HUES48 (cell line): Measurements from ENCODE around the gene DEPP1.

ENCODE experiments used
- H3K27ac ChIP-seq: one replicate; pipeline ENCODE4 v1.7.0; 2013; ENCODE audit warnings: low read depth, low read length, inconsistent platforms
- H3K27me3 ChIP-seq: 2 replicates; pipeline ENCODE4 v1.6.1; 2013; ENCODE audit warnings: mild to moderate bottlenecking, low read length; ENCODE audit not compliant: control insufficient read depth, insufficient read depth
- H3K36me3 ChIP-seq: 2 replicates; pipeline ENCODE4 v1.6.1; 2013; ENCODE audit warnings: low read length; ENCODE audit not compliant: control insufficient read depth, insufficient read depth
- H3K4me1 ChIP-seq: 2 replicates; pipeline ENCODE4 v1.6.1; 2013; ENCODE audit warnings: mild to moderate bottlenecking, low read length; ENCODE audit not compliant: control insufficient read depth, insufficient read depth
- H3K4me3 ChIP-seq: 2 replicates; pipeline ENCODE4 v1.5.1; 2013; ENCODE audit warnings: mild to moderate bottlenecking, low read depth, low read length
- H3K9ac ChIP-seq: 2 replicates; pipeline ENCODE4 v1.6.1; 2013; ENCODE audit warnings: mild to moderate bottlenecking, low read depth, low read length, moderate library complexity
- H3K9me3 ChIP-seq: 2 replicates; pipeline ENCODE4 v1.6.1; 2013; ENCODE audit warnings: low read length; ENCODE audit not compliant: control insufficient read depth, insufficient read depth

Gene DEPP1

GRCh38 chr10:44977287-44978212 is 1.1 kb downstream of the DEPP1 start:
- H3K4me1 ChIP-seq, result peaks cover 68% of the 10 kb centered on the region
- no peak overlapping the region for H3K9ac ChIP-seq
- no peak overlapping the region for H3K27ac ChIP-seq
- H3K36me3 ChIP-seq, result no peaks in the 10 kb centered on the region
- H3K9me3 ChIP-seq, result no peaks in the 10 kb centered on the region
- H3K27me3 ChIP-seq, result 0 out of 2 replicates have a peak, but pooled peaks cover 3% of the 10 kb centered on the region
- H3K4me3 ChIP-seq, result no peak overlapping the region

- no peak overlapping the region for H3K9ac ChIP-seq
- H3K4me1 ChIP-seq, result peaks cover 68% of the 10 kb centered on the region
- 0 out of 2 replicates have a peak, but pooled peaks cover 3% of the 10 kb centered on the region for H3K27me3 ChIP-seq
- H3K36me3 ChIP-seq, result no peaks in the 10 kb centered on the region; the same call in 1 of the 2 replicates
- no peak overlapping the region for H3K4me3 ChIP-seq
- no peak overlapping the region for H3K27ac ChIP-seq
- no peaks in the 10 kb centered on the region for H3K9me3 ChIP-seq
These were observed 2.0 kb downstream of the DEPP1 start for GRCh38 chr10:44976352-44977198.

GRCh38 chr10:44975431-44976331 is 2.9 kb downstream of the DEPP1 start:
- H3K4me1 ChIP-seq, result peaks cover 63% of the 10 kb centered on the region
- H3K4me3 ChIP-seq, result peak overlapping the region; percentile 65

GRCh38 chr10:44974628-44975430 is 3.8 kb downstream of the DEPP1 start:
- peak overlapping the region; percentile 62 for H3K27ac ChIP-seq
- H3K36me3 ChIP-seq, result no peaks in the 10 kb centered on the region; the same call in 1 of the 2 replicates
- no peaks in the 10 kb centered on the region for H3K27me3 ChIP-seq
- peak overlapping the region; percentile 65 for H3K4me3 ChIP-seq
- no peaks in the 10 kb centered on the region for H3K9me3 ChIP-seq
- peak overlapping the region; percentile 57 for H3K9ac ChIP-seq
- peaks cover 54% of the 10 kb centered on the region for H3K4me1 ChIP-seq

More at GRCh38 chr10:44975431-44976331, 2.9 kb downstream of the DEPP1 start:
- Histone ChIP-seq H3K27ac (peak overlapping the region; percentile 9), H3K36me3 (no peaks in the 10 kb centered on the region; the same call in 1 of the 2 replicates), H3K9ac (no peak overlapping the region), H3K27me3 (0 out of 2 replicates have a peak, but pooled peaks cover 2% of the 10 kb centered on the region), H3K9me3 (no peaks in the 10 kb centered on the region)

- Histone ChIP-seq H3K4me1 (peaks cover 47% of the 10 kb centered on the region), H3K4me3 (peak overlapping the region; percentile 65), H3K36me3 (no peaks in the 10 kb centered on the region; the same call in 1 of the 2 replicates), H3K9me3 (no peaks in the 10 kb centered on the region), H3K27me3 (no peaks in the 10 kb centered on the region), H3K9ac (peak overlapping the region; percentile 41), H3K27ac (peak overlapping the region; percentile 62)
These were observed 4.5 kb downstream of the DEPP1 start for GRCh38 chr10:44974082-44974627.

GRCh38 chr10:44973323-44974081 is 5.1 kb downstream of the DEPP1 start:
- Histone ChIP-seq H3K4me3 (no peak overlapping the region), H3K36me3 (no peaks in the 10 kb centered on the region; the same call in 1 of the 2 replicates), H3K9me3 (no peaks in the 10 kb centered on the region), H3K27ac (no peak overlapping the region), H3K9ac (no peak overlapping the region), H3K4me1 (peaks cover 41% of the 10 kb centered on the region), H3K27me3 (no peaks in the 10 kb centered on the region)

- H3K4me3 ChIP-seq, result no peak overlapping the region
These were observed 5.7 kb downstream of the DEPP1 start for GRCh38 chr10:44972874-44973306.

GRCh38 chr10:44971935-44972757 is 6.5 kb downstream of the DEPP1 start:
- Histone ChIP-seq H3K4me1 (peaks cover 35% of the 10 kb centered on the region), H3K9ac (no peak overlapping the region)

More at GRCh38 chr10:44972874-44973306, 5.7 kb downstream of the DEPP1 start:
- Histone ChIP-seq H3K27ac (no peak overlapping the region), H3K9me3 (no peaks in the 10 kb centered on the region), H3K4me1 (peaks cover 35% of the 10 kb centered on the region), H3K27me3 (no peaks in the 10 kb centered on the region), H3K36me3 (no peaks in the 10 kb centered on the region; the same call in 1 of the 2 replicates), H3K9ac (no peak overlapping the region)

More at GRCh38 chr10:44971935-44972757, 6.5 kb downstream of the DEPP1 start:
- no peaks in the 10 kb centered on the region for H3K27me3 ChIP-seq
- H3K9me3 ChIP-seq, result no peaks in the 10 kb centered on the region
- H3K27ac ChIP-seq, result no peak overlapping the region
- no peak overlapping the region for H3K4me3 ChIP-seq
- H3K36me3 ChIP-seq, result no peaks in the 10 kb centered on the region; the same call in 1 of the 2 replicates
